K562 treated with DMSO at 1 percent for 4 hours (cell line): Measurements from ENCODE around the gene POC5. TPM values are rescaled to one million over a fixed set of nuclear protein-coding genes. Genes with fewer than 3 reads are reported as not detected.

Source experiments
- total RNA-seq: library from RNA; unstranded; fragments of 300-600 nt; gene quantifications from 2 replicates; pipeline ENCODE4 v1.2.3, GENCODE V29; 2022; ENCODE audit not compliant: insufficient read depth

POC5 gene, protein sequence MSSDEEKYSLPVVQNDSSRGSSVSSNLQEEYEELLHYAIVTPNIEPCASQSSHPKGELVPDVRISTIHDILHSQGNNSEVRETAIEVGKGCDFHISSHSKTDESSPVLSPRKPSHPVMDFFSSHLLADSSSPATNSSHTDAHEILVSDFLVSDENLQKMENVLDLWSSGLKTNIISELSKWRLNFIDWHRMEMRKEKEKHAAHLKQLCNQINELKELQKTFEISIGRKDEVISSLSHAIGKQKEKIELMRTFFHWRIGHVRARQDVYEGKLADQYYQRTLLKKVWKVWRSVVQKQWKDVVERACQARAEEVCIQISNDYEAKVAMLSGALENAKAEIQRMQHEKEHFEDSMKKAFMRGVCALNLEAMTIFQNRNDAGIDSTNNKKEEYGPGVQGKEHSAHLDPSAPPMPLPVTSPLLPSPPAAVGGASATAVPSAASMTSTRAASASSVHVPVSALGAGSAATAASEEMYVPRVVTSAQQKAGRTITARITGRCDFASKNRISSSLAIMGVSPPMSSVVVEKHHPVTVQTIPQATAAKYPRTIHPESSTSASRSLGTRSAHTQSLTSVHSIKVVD
- total RNA-seq, result 11.9 and 20.9 TPM in 2 replicates

DNA sequence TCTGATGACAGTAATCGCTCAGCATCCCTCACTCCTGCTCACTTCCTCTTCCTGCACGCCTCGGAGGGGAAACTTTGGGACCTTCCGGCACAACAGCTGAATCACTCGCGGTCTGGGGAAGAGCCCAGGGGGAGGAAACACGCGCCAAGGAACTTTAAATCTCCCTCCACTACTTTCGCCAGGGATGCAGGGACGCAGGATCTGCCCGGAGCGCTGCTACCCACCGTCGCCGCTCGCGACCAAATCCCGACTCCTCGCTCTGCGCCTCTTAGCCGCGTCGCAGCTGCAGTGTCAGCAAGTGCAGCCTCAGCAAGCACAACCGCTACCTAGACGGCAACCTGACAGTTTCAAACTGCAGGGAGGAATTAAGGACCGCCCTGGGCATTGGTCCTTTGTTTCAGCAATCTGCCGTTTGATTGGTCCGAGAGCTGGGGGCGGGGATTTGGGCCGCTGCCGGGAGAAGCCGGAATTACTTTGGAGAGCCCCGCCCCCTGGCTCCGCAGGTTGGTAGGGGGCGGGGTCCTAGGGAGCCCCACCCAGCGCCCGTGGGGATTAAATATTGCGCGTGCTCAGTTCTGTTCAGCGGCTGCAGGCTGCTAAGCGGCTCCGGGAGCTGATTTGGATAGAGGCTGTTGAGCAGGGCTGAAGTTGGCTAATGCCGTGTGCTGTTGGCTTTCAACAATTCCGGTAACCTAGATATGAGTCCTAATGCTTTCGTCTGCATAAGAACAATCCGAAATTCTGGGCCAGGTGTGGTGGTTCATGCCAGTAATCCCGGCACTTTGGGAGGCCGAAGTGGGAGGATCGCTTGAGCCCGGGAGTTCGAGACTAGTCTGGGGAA, at the start of gene POC5:
Gene POC5 (minus strand): TSS at position 356 of the 841 bp plus-strand sequence. CDS start 4,500 bp downstream, outside the sequence.

Other genes with a start within 250 kb of the POC5 start
- gene CERT1, start 205.8 kb downstream of the POC5 start, total RNA-seq, result 15.6 and 24.1 TPM in 2 replicates
- gene POLK, start 205.5 kb downstream of the POC5 start, total RNA-seq, result 4.3 and 5.8 TPM in 2 replicates
- not detected in 2 replicates for gene ANKDD1B, start 106.0 kb downstream of the POC5 start, total RNA-seq